PC-3 (cell line): ENCODE measurements around the gene UBQLN1.
"Not testable (repeated sequence)": the region's sequence is repeated elsewhere in the genome, so short reads cannot be mapped to it uniquely, and the experiment has no call there.

ENCODE experiments used
- EZH2 ChIP-seq: fragments of 300-600 bp; sonication (generic); IDR thresholded peaks from one replicate; pipeline ENCODE4 v1.6.1; 2017; ENCODE audit warnings: antibody characterized with exemption, mild to moderate bottlenecking, low read length; ENCODE audit not compliant: unreplicated experiment
- EZH2phosphoT487 ChIP-seq: fragments of 300-600 bp; sonication (generic); IDR thresholded peaks from 2 replicates; pipeline ENCODE4 v1.6.1; 2018; ENCODE audit warnings: mild to moderate bottlenecking, antibody characterized with exemption, low read length, borderline replicate concordance
- TF ChIP-seq, protein P1 (sequence below): fragments of 300-600 bp; sonication (generic); conservative IDR thresholded peaks from 2 replicates; pipeline ENCODE4 v1.5.1; 2017; ENCODE audit warnings: antibody characterized with exemption, low read depth, mild to moderate bottlenecking, low read length

DNA sequence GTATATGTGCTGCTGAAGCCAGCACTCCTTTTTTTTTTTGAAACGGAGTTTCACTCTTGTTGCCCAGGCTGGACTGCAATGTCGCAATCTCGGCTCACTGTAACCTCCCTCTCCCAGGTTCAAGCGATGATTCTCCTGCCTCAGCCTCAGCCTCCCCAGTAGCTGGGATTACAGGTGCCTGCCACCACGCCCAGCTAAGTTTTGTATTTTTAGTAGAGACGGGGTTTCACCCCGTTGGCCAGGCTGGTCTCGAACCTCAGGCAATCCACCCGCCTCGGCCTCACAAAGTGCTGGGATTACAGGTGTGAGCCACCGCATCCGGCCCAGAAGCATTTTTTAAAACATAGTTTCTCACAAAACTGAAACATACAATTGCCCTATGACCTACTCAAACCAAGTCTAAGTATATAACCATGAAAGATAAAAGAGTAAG is 2.5 kb downstream of the UBQLN1 start:
- not testable (repeated sequence) for TF ChIP-seq EZH2, EZH2phosphoT487
- TF ChIP-seq, protein P1, sequence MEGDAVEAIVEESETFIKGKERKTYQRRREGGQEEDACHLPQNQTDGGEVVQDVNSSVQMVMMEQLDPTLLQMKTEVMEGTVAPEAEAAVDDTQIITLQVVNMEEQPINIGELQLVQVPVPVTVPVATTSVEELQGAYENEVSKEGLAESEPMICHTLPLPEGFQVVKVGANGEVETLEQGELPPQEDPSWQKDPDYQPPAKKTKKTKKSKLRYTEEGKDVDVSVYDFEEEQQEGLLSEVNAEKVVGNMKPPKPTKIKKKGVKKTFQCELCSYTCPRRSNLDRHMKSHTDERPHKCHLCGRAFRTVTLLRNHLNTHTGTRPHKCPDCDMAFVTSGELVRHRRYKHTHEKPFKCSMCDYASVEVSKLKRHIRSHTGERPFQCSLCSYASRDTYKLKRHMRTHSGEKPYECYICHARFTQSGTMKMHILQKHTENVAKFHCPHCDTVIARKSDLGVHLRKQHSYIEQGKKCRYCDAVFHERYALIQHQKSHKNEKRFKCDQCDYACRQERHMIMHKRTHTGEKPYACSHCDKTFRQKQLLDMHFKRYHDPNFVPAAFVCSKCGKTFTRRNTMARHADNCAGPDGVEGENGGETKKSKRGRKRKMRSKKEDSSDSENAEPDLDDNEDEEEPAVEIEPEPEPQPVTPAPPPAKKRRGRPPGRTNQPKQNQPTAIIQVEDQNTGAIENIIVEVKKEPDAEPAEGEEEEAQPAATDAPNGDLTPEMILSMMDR, result not testable (repeated sequence)
